H9 (cell line): ENCODE results near the gene GRIK1. TPM values are rescaled to one million over a fixed set of nuclear protein-coding genes. Genes with fewer than 3 reads are reported as not detected.

Experiments used
- DNase-seq: peaks from one replicate; pipeline ENCODE4 v3.0.0-alpha.2; 2017
- H2AFZ ChIP-seq: one replicate; pipeline ENCODE4 v1.6.1; 2013; ENCODE audit warnings: mild to moderate bottlenecking, low read length, control low read depth, moderate library complexity
- H2AK5ac ChIP-seq: 2 replicates; pipeline ENCODE4 v1.6.1; 2013; ENCODE audit warnings: low read length, control low read depth, mixed read lengths; ENCODE audit not compliant: insufficient read length
- H2BK120ac ChIP-seq: one replicate; pipeline ENCODE4 v1.6.1; 2013; ENCODE audit warnings: low read depth, mild to moderate bottlenecking, low read length, control low read depth, inconsistent platforms; ENCODE audit not compliant: poor library complexity, severe bottlenecking
- H2BK12ac ChIP-seq: 2 replicates; pipeline ENCODE4 v1.6.1; 2013; ENCODE audit warnings: low read length, control low read depth, mixed read lengths, low read depth; ENCODE audit not compliant: insufficient read length
- H2BK15ac ChIP-seq: 2 replicates; pipeline ENCODE4 v1.6.1; 2013; ENCODE audit warnings: low read depth, low read length, control low read depth
- H2BK20ac ChIP-seq: one replicate; pipeline ENCODE4 v1.6.1; 2013; ENCODE audit warnings: low read depth, mild to moderate bottlenecking, low read length, control low read depth, inconsistent platforms; ENCODE audit not compliant: poor library complexity, severe bottlenecking
- H2BK5ac ChIP-seq: 2 replicates; pipeline ENCODE4 v1.6.1; 2013; ENCODE audit warnings: low read length, control low read depth, mixed read lengths; ENCODE audit not compliant: insufficient read length
- H3K14ac ChIP-seq: 2 replicates; pipeline ENCODE4 v1.6.1; 2013; ENCODE audit warnings: low read length, control low read depth; ENCODE audit not compliant: insufficient read depth
- H3K18ac ChIP-seq: 2 replicates; pipeline ENCODE4 v1.6.1; 2013; ENCODE audit warnings: low read depth, mild to moderate bottlenecking, mixed read lengths, low read length, control low read depth; ENCODE audit not compliant: insufficient read length
- H3K23ac ChIP-seq: 2 replicates; pipeline ENCODE4 v1.6.1; 2013; ENCODE audit warnings: low read length, control low read depth, mixed read lengths, low read depth; ENCODE audit not compliant: insufficient read length
- H3K23me2 ChIP-seq: 2 replicates; pipeline ENCODE4 v1.6.1; 2013; ENCODE audit warnings: low read depth, mild to moderate bottlenecking, mixed read lengths, low read length, control low read depth; ENCODE audit not compliant: insufficient read length, poor library complexity, severe bottlenecking
- H3K27ac ChIP-seq: 2 replicates; pipeline ENCODE4 v1.5.1; 2013; ENCODE audit warnings: low read length, control low read depth, mixed read lengths, low read depth; ENCODE audit not compliant: insufficient read length
- H3K27me3 ChIP-seq: 2 replicates; pipeline ENCODE4 v1.6.1; 2013; ENCODE audit warnings: low read length, control low read depth, inconsistent platforms; ENCODE audit not compliant: insufficient read depth
- H3K4ac ChIP-seq: 2 replicates; pipeline ENCODE4 v1.6.1; 2013; ENCODE audit warnings: low read depth, mild to moderate bottlenecking, control low read depth, inconsistent platforms, low read length, moderate library complexity
- H3K4me1 ChIP-seq: 2 replicates; pipeline ENCODE4 v1.6.1; 2013; ENCODE audit warnings: low read length, control low read depth, inconsistent platforms; ENCODE audit not compliant: insufficient read depth
- H3K4me2 ChIP-seq: 2 replicates; pipeline ENCODE4 v1.6.1; 2013; ENCODE audit warnings: low read length, control low read depth, mixed read lengths; ENCODE audit not compliant: insufficient read length, insufficient read depth
- H3K56ac ChIP-seq: 2 replicates; pipeline ENCODE4 v1.6.1; 2013; ENCODE audit warnings: low read depth, mild to moderate bottlenecking, mixed read lengths, low read length, control low read depth; ENCODE audit not compliant: insufficient read length
- H3K79me1 ChIP-seq: 2 replicates; pipeline ENCODE4 v1.6.1; 2013; ENCODE audit warnings: low read depth, mild to moderate bottlenecking, moderate library complexity, low read length, control low read depth, inconsistent platforms; ENCODE audit not compliant: insufficient read depth, poor library complexity, severe bottlenecking
- H3K79me2 ChIP-seq: 2 replicates; pipeline ENCODE4 v1.6.1; 2013; ENCODE audit warnings: low read length, control low read depth, inconsistent platforms; ENCODE audit not compliant: insufficient read depth
- H3K9ac ChIP-seq: 2 replicates; pipeline ENCODE4 v1.6.1; 2013; ENCODE audit warnings: low read length, control low read depth, mixed read lengths; ENCODE audit not compliant: insufficient read length; ENCODE audit errors: extremely low read depth
- H3K9me3 ChIP-seq: one replicate; pipeline ENCODE4 v1.6.1; 2013; ENCODE audit warnings: low read depth, low read length, inconsistent platforms; ENCODE audit not compliant: control insufficient read depth
- H3T11ph ChIP-seq: one replicate; pipeline ENCODE4 v1.6.1; 2013; ENCODE audit warnings: mild to moderate bottlenecking, low read length, control low read depth, inconsistent platforms
- H4K20me1 ChIP-seq: one replicate; pipeline ENCODE4 v1.6.1; 2013; ENCODE audit not compliant: control insufficient read depth, insufficient read length, insufficient read depth
- H4K5ac ChIP-seq: 2 replicates; pipeline ENCODE4 v1.6.1; 2013; ENCODE audit warnings: low read depth, mild to moderate bottlenecking, mixed read lengths, low read length, control low read depth; ENCODE audit not compliant: insufficient read length
- H4K8ac ChIP-seq: replicated peaks from 2 replicates; pipeline ENCODE4 v1.6.1; 2013; ENCODE audit warnings: low read length, control low read depth, mixed read lengths, low read depth; ENCODE audit not compliant: insufficient read length
- H4K91ac ChIP-seq: 2 replicates; pipeline ENCODE4 v1.6.1; 2013; ENCODE audit warnings: low read depth, mild to moderate bottlenecking, moderate library complexity, mixed read lengths, low read length, control low read depth; ENCODE audit not compliant: insufficient read length
- H3K27ac Mint-ChIP-seq, 3 experiments: 2 replicates in 2 of 3; 3 replicates in 1 of 3; pipeline ENCODE4 v1.8.0; 2020 to 2021; ENCODE audit warnings: mixed read lengths in 3 of 3, mild to moderate bottlenecking in 1 of 3, moderate library complexity in 1 of 3
- H3K27me3 Mint-ChIP-seq: 2 replicates; pipeline ENCODE4 v1.8.0; 2021; ENCODE audit warnings: low read depth, mild to moderate bottlenecking, moderate library complexity, mixed read lengths
- H3K36me3 Mint-ChIP-seq, 3 experiments: 2 replicates in 2 of 3; 3 replicates in 1 of 3; pipeline ENCODE4 v1.8.0; 2020 to 2021; ENCODE audit warnings: low read depth in 3 of 3, mixed read lengths in 3 of 3; ENCODE audit not compliant: insufficient read depth in 1 of 3
- H3K4me1 Mint-ChIP-seq, 2 experiments: 2 replicates each; pipeline ENCODE4 v1.8.0; 2020; ENCODE audit warnings: mixed read lengths in 2 of 2
- H3K4me3 Mint-ChIP-seq, 2 experiments: 2 replicates in 1 of 2; 3 replicates in 1 of 2; pipeline ENCODE4 v1.8.0; 2020 to 2021; ENCODE audit warnings: mild to moderate bottlenecking in 2 of 2, mixed read lengths in 2 of 2, moderate library complexity in 1 of 2
- H3K9me3 Mint-ChIP-seq, 2 experiments: 2 replicates in 1 of 2; 3 replicates in 1 of 2; pipeline ENCODE4 v1.8.0; 2020; ENCODE audit warnings: mild to moderate bottlenecking in 2 of 2, mixed read lengths in 2 of 2, moderate library complexity in 1 of 2
- WGBS: extraction: QIAGEN DNeasy Blood & Tissue Kit; methylation state at CpG from one replicate; pipeline ENCODE4 v1.1.7; 2013; ENCODE audit warnings: missing lambda C conversion rate, low lambda C conversion rate, mixed read lengths; ENCODE audit not compliant: insufficient read length; ENCODE audit errors: extremely low coverage; 5-methylcytosine and 5-hydroxymethylcytosine counted together
- total RNA-seq: library from RNA; stranded (reverse); gene quantifications from 2 replicates; pipeline ENCODE4 v1.2.1, GENCODE V29; 2021
- TF ChIP-seq, protein P1 (sequence below): fragments of 200-600 bp; sonication (generic); conservative IDR thresholded peaks from 3 replicates; pipeline ENCODE4 v1.8.0; 2021; ENCODE audit warnings: antibody characterized with exemption, mild to moderate bottlenecking

GRIK1 gene
- total RNA-seq, 1 experiment from 2014 or later = not detected

DNA sequence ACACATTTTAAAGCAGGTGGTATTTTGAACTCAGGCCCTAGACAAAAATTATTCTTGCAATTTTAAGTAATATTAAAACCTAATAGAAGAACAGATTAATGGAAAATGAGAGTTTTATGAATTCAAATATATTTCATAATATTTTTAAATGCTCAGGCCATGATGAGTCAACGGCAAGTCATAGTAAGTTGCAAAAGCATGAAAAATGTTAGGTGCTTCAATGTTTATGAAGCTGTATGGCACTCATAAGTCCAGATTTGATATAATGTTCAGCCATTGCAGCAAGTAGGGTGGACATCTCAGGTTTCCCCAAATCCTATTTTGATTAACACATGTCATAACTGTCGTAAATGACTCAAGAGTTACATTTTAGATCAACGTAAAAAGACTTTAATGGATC is 112.6 kb downstream of the GRIK1 start:
- no peak overlapping the region for H3K18ac ChIP-seq
- no peak overlapping the region for H3K4me3 Mint-ChIP-seq
- H3K27ac Mint-ChIP-seq = no peak overlapping the region
- no peak overlapping the region for H4K91ac ChIP-seq
- no peak overlapping the region for H2BK20ac ChIP-seq
- H3K9me3 Mint-ChIP-seq = peaks cover 17% of the 10 kb centered on the region in 2 experiments
- H4K20me1 ChIP-seq = no peaks in the 10 kb centered on the region
- no peaks in the 10 kb centered on the region for H3K4me1 Mint-ChIP-seq
- no peaks in the 10 kb centered on the region for H3K79me1 ChIP-seq
- no peak overlapping the region for H2BK15ac ChIP-seq
- no peaks in the 10 kb centered on the region for H3K23me2 ChIP-seq
- H3K14ac ChIP-seq = no peak overlapping the region
- H2BK120ac ChIP-seq = no peak overlapping the region
- peaks cover 8% of the 10 kb centered on the region for H3K9me3 ChIP-seq
- no peak overlapping the region for H3K9ac ChIP-seq
- no peak for DNase-seq
- TF ChIP-seq, protein P1, sequence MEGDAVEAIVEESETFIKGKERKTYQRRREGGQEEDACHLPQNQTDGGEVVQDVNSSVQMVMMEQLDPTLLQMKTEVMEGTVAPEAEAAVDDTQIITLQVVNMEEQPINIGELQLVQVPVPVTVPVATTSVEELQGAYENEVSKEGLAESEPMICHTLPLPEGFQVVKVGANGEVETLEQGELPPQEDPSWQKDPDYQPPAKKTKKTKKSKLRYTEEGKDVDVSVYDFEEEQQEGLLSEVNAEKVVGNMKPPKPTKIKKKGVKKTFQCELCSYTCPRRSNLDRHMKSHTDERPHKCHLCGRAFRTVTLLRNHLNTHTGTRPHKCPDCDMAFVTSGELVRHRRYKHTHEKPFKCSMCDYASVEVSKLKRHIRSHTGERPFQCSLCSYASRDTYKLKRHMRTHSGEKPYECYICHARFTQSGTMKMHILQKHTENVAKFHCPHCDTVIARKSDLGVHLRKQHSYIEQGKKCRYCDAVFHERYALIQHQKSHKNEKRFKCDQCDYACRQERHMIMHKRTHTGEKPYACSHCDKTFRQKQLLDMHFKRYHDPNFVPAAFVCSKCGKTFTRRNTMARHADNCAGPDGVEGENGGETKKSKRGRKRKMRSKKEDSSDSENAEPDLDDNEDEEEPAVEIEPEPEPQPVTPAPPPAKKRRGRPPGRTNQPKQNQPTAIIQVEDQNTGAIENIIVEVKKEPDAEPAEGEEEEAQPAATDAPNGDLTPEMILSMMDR = no peak
- no peak overlapping the region for H3K56ac ChIP-seq
- no peaks in the 10 kb centered on the region for H3K27me3 ChIP-seq
- no peak overlapping the region for H2BK12ac ChIP-seq
- peaks cover 9 to 18% (median 9%) of the 10 kb centered on the region in 3 experiments; a peak in 6 of 7 replicates for H3K36me3 Mint-ChIP-seq
- H4K8ac ChIP-seq = no peak overlapping the region
- no peaks in the 10 kb centered on the region for H3K4me1 ChIP-seq
- H2AFZ ChIP-seq = no peak overlapping the region
- no peak overlapping the region for H3K4me2 ChIP-seq
- H3K4ac ChIP-seq = no peak overlapping the region
- H3K23ac ChIP-seq = no peak overlapping the region
- no peak overlapping the region for H3T11ph ChIP-seq
- no peaks in the 10 kb centered on the region for H3K79me2 ChIP-seq
- H4K5ac ChIP-seq = no peak overlapping the region
- H3K27me3 Mint-ChIP-seq = no peaks in the 10 kb centered on the region
- H3K27ac ChIP-seq = no peak overlapping the region
- no CpG with 5 or more reads among the region's 3 CpGs for WGBS
- H2AK5ac ChIP-seq = no peak overlapping the region
- H2BK5ac ChIP-seq = no peak overlapping the region
